Measurements from ENCODE around the gene CRAT. TPM values are rescaled to one million over a fixed set of nuclear protein-coding genes. Genes with fewer than 3 reads are reported as not detected.

CRAT gene
- total RNA-seq, 4 donors from 2014 or later = 137 to 167 (median 144) TPM

GRCh38 chr9:129150122-129150521 lies 39.5 kb upstream of the CRAT start:
- DNase-seq (no peak), ATAC-seq (no peak)
- H3K36me3 ChIP-seq = peaks cover 0 to 3% of the 10 kb centered on the region in 2 donors
- no peaks in the 10 kb centered on the region for H3K9me3 ChIP-seq
- in situ Hi-C loops (cut with MboI; ENCODE audit: low sequenced_read_pairs in 4 of 4) (no loop called here), intact Hi-C loops (cut with DNase I; ENCODE audit: low total_unique reads) (no loop called here)
- TF ChIP-seq, protein P1, sequence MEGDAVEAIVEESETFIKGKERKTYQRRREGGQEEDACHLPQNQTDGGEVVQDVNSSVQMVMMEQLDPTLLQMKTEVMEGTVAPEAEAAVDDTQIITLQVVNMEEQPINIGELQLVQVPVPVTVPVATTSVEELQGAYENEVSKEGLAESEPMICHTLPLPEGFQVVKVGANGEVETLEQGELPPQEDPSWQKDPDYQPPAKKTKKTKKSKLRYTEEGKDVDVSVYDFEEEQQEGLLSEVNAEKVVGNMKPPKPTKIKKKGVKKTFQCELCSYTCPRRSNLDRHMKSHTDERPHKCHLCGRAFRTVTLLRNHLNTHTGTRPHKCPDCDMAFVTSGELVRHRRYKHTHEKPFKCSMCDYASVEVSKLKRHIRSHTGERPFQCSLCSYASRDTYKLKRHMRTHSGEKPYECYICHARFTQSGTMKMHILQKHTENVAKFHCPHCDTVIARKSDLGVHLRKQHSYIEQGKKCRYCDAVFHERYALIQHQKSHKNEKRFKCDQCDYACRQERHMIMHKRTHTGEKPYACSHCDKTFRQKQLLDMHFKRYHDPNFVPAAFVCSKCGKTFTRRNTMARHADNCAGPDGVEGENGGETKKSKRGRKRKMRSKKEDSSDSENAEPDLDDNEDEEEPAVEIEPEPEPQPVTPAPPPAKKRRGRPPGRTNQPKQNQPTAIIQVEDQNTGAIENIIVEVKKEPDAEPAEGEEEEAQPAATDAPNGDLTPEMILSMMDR (IDR thresholded peaks at IDR 0.05 in 4 of 5, conservative IDR thresholded peaks at IDR 0.05 in 1 of 5) = no peak
- TF ChIP-seq POLR2A (IDR thresholded peaks at IDR 0.05) = no peak
- H3K27ac ChIP-seq = peak overlapping the region in 1 of 4 donors; percentile 100
- H3K27me3 ChIP-seq = no peaks in the 10 kb centered on the region
- H3K4me3 ChIP-seq = no peak overlapping the region
- peaks cover 23 to 29% of the 10 kb centered on the region in 2 donors for H3K4me1 ChIP-seq

GRCh38 chr9:129149442-129149841 lies 38.8 kb upstream of the CRAT start:
- Histone ChIP-seq H3K36me3 (no peaks in the 10 kb centered on the region), H3K4me3 (no peak overlapping the region), H3K27ac (peak overlapping the region in 2 of 4 donors; percentile 4 to 100), H3K4me1 (peaks cover 29 to 35% of the 10 kb centered on the region in 2 donors), H3K9me3 (no peaks in the 10 kb centered on the region), H3K27me3 (no peaks in the 10 kb centered on the region)
- DNase-seq (no peak), ATAC-seq (no peak)
- intact Hi-C loops (cut with DNase I; ENCODE audit: low total_unique reads) = no loop called here
- in situ Hi-C loops (cut with MboI; ENCODE audit: low sequenced_read_pairs in 4 of 4) = loop anchor here in 2 of 4 donors (25.0 kb wide), 2 partner anchors 338 to 638 kb away; no protein-coding TSS in a partner anchor
- TF ChIP-seq, protein P1 (IDR thresholded peaks at IDR 0.05 in 4 of 5, conservative IDR thresholded peaks at IDR 0.05 in 1 of 5) = no peak
- no peak for TF ChIP-seq POLR2A (IDR thresholded peaks at IDR 0.05)

GRCh38 chr9:129148463-129149204 lies 38.0 kb upstream of the CRAT start:
- ATAC-seq = no peak
- TF ChIP-seq, protein P1 (IDR thresholded peaks at IDR 0.05 in 4 of 5, conservative IDR thresholded peaks at IDR 0.05 in 1 of 5) = no peak
- no peak for TF ChIP-seq POLR2A (IDR thresholded peaks at IDR 0.05)
- no peak overlapping the region for H3K4me3 ChIP-seq
- H3K4me1 ChIP-seq = peaks cover 37 to 41% of the 10 kb centered on the region in 2 donors
- H3K9me3 ChIP-seq = no peaks in the 10 kb centered on the region
- H3K36me3 ChIP-seq = no peaks in the 10 kb centered on the region
- no peaks in the 10 kb centered on the region for H3K27me3 ChIP-seq
- H3K27ac ChIP-seq = peak overlapping the region in 3 of 4 donors; percentile 95 to 100 (median 99)
- in situ Hi-C loops (cut with MboI; ENCODE audit: low sequenced_read_pairs in 4 of 4) = loop anchor here in 2 of 4 donors (25.0 kb wide), 2 partner anchors 339 to 639 kb away; no protein-coding TSS in a partner anchor
- intact Hi-C loops (cut with DNase I; ENCODE audit: low total_unique reads) = no loop called here
- DNase-seq = no peak

GRCh38 chr9:129146441-129146941 lies 35.9 kb upstream of the CRAT start:
- Histone ChIP-seq H3K27me3 (no peaks in the 10 kb centered on the region), H3K4me3 (no peak overlapping the region), H3K9me3 (no peaks in the 10 kb centered on the region), H3K4me1 (peaks cover 58 to 61% of the 10 kb centered on the region in 2 donors), H3K27ac (peak overlapping the region; percentile 79 to 100 (median 97)), H3K36me3 (no peaks in the 10 kb centered on the region)
- DNase-seq (no peak), ATAC-seq (no peak)
- intact Hi-C loops (cut with DNase I; ENCODE audit: low total_unique reads) = no loop called here
- TF ChIP-seq, protein P1 (IDR thresholded peaks at IDR 0.05 in 4 of 5, conservative IDR thresholded peaks at IDR 0.05 in 1 of 5) = no peak
- TF ChIP-seq POLR2A (IDR thresholded peaks at IDR 0.05) = no peak
- in situ Hi-C loops (cut with MboI; ENCODE audit: low sequenced_read_pairs in 4 of 4) = loop anchor here in 2 of 4 donors (25.0 kb wide), 2 partner anchors 341 to 641 kb away; no protein-coding TSS in a partner anchor

All from gastrocnemius medialis (tissue), 4 donors.